GM21526 (cell line): ENCODE data around the gene GNB5.
A peak's percentile ranks its signal among the peaks of the same experiment; 100 is the strongest.
"Not testable (repeated sequence)": the region's sequence is repeated elsewhere in the genome, so short reads cannot be mapped to it uniquely, and the experiment has no call there.

Source experiments
- ATAC-seq: cut with Tn5 transposase; IDR thresholded peaks from one replicate; pipeline ENCODE4 v1.9.1; 2021; ENCODE audit warnings: moderate library complexity; ENCODE audit not compliant: unreplicated experiment, low FRiP score

The GNB5 gene

DNA sequence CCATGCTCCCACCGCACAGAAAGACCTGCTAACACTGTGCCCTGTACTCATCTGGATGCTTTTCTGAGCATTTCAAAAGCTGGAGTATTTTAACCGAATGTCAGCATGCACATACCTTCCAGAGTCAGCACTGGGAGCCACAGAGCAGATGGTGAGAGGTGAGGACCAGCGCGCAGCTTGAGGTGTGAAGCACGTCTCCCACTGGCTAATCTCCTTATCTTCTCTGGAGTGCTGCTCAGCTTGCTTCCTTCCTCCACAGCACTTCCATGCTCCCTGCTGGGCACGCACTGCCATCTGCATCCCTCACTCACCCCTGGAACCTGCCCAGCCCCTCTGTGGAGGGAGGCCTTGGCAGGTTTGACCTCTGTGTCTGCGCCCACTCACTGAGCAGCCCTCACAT lies at the start of gene GNB5:
Gene GNB5, minus strand, starts transcription at position 186 of the 400 bp plus-strand sequence. CDS start 6,716 bp downstream, outside the sequence.
- ATAC-seq: no peak

DNA sequence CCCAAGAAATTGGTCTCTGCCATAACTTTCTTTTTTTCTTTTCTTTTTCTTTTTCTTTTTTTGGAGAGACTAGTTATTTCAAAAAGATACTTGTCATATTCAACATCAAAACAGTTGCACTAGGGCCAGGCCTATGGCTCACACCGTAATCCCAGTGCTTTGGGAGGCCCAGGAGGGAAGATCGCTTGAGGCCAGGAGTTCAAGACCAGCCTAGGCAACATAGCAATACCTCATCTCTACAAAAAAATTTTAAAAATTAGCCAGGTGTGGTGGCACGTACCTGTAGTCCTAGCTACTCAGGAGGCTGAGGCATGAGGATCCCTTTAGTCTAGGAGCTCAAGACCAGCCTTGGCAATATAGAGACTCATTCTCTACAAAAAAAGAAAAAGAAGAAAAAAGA lies 49.0 kb upstream of the GNB5 start:
- ATAC-seq: no peak

DNA sequence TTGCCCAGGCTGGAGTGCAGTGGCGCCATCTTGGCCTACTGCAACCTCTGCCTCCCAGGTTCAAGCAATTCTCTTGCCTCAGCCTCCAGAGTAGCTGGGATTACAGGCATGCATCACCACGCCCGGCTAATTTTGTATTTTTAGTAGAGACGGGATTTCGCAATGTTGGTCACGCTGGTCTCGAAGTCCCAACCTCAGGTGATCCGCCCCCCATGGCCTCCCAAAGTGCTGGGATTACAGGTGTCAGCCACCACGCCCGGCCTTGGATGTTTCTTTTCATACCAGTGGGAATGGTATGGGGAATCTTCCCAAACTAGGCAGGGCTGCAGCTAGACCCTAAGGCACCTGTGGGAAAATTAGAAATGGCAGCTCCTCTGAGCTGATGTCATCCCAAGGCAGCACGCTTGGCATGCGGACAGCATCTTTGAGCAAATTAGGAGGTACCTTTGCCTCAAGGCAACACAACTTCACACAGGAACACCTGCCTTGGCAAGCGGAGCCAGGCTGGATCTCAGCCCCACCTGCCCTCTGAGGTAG lies 47.9 kb upstream of the GNB5 start:
- not testable (repeated sequence) for ATAC-seq

DNA sequence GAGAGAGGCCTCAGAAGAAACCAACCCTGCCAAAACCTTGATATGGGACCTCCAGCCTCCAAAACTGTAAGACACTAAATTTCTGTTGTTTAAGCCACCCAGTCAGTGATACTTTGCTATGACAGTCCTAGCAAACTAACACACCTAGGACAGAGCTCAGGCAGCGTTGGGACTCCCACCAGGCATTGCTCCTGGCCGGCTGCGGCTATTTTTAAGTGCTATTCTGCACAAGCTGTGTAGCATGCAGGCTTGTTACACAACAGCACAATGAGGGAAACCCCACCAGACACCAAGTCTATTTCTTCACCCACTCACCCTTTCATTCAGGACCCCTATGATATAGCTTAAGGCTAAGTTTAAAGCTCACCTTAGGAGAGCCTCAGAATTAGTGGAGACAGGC lies 47.0 kb upstream of the GNB5 start:
- no peak for ATAC-seq

DNA sequence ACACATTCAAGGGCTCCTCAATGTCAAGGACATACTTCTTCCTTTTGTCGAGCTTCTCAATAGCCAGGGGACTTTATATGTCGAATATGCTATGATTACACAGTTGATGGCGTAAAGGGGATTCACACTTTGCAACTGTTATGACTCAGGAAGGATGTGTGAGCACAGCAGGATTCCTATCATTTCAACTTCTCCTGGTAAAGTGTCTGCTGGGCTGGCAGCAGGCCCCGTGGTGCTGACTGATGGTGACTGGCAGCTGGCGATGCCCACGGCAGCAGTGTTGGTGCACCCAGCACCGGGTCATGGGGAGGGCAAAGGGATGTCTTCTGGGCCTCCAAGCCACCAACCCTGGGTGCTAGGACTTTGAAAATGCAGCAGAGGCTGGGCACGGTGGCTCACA lies 44.8 kb upstream of the GNB5 start:
- no peak for ATAC-seq

DNA sequence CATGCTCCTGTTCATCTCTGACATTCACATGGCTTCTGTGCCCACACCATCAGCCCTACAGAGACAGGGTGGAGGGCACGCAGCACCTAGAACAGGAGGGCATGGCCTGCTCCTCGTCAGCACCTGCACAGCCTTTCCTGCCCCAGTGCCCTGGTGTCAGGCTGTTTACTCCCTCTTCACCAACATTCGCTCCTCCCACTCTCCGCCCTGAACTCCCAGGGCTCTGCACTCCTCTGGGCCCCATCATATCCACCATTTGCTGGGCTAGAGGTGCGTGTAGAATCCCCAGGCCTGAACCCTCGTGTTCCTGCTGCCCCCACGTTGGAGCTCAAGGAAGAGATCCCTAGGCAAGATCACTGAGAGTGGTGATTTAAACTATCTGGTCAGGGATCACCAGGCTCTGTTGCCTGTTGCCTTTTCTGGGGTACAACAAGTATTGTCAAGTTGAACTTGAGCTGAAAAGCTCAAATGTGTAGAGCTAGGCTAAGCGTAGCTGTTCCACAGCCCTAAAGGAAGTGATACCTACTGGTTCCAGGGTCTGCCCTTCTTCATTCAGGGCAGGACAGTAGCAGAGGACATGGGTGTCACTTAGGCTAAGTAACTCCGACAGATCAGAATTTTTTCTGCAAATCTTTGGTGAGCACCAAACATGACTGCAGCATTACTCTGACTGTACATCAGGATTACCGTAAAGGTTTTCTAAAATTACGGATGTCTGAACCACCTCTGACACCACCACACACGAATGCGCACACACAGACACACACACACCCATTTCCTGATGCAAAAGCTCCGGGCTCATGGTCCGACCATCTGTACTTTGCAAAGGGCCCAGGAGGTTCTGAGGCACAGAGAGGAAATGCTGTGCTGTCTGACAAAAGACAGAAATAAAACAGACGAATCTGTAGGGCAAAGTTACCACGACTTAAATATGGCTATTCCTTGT lies 43.7 kb upstream of the GNB5 start:
- ATAC-seq: peak; percentile 38

DNA sequence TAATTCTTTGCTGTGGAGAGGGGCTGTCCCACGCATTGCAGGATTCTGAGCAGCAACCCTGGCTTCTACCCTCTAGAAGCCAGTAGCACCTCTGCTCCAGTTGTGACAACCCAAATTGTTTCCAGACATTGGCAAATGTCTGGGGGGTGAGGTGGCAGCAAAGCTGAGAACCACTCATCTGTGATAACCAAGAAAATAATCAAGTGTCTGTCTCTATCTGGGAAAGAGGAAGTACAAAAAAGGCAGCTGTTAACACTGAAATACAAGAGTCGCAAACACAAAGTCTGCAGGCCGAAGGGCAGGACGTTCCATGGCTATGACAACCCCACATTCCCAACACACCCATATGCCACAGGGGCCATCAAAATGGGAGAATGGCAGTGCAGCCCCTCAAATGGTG lies 42.2 kb upstream of the GNB5 start:
- peak; percentile 33 for ATAC-seq

DNA sequence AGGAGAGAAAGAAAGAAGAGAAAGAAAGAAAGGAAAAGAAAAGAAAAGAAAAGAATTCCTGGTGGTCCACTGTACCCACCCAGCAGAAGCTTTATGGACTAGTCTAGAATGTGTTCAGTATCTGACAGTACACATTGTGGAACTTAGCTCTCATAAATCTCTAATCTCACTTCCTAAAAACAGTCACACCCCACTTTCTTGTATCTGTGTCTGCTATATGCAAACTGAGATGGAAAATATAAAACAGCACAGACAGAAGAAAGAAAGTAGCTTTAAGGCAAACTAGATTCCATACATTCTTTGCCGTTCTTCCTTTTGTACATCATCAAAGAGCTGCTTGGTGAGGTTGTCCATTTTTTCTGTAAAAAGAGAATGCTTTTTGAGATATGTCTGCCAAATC lies 41.1 kb upstream of the GNB5 start:
- ATAC-seq: no peak

DNA sequence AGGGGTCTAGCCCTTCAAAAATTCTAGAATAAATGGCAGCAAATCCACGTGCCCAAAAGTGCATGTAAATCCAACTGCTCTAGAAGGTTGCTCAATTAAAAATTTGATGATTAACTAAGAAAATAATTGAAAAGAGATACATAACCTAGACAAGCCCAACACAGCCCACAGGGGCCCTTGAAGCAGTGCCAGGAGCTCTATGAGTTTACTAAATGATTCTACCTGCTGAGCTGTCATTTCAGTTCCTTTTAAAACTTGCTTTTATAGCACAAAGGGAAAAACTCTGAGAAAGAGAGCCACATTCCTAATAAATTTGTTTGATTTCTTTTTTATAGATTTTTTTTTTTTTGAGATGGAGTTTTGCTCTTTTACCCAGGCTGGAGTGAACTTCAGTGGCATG lies 38.9 kb upstream of the GNB5 start:
- no peak for ATAC-seq

DNA sequence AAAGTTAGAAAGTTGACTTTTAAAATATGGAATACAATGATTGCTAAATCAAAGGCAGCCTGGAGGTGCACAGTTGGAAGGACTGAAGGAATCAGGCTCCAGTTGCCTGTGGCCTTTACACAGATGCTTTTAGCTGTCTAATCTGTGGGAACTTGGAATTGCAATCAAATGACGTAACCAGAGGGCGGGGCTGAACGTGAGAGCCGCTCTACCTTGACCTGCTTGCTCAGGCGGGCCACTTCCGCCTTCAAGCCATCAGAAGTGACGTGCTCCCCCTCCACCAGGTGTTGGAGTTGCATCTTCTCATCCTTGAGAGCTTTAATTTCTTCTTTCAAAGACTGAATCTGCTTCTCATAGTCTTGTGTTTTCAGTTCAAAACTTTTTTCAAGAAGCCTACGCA lies 37.7 kb upstream of the GNB5 start:
- no peak for ATAC-seq

DNA sequence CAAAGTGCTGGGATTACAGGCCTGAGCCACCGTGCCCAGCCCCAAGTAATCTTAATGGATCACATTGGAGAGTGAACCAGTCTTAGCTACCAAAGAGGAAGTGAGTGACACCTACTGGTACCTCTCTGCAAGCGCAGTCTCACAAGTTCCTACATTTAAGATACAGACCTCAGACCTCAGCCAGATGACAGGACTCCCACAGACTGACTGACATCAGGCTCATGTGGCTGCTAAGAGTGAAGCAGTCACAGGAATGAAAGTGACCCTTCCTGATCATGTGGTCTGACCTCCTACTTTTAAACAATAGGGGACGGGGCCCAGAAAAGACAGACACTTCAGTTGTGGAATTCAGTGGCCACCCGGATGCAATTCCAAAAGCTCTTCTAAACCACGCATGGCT lies 36.3 kb upstream of the GNB5 start:
- peak; percentile 75 for ATAC-seq

DNA sequence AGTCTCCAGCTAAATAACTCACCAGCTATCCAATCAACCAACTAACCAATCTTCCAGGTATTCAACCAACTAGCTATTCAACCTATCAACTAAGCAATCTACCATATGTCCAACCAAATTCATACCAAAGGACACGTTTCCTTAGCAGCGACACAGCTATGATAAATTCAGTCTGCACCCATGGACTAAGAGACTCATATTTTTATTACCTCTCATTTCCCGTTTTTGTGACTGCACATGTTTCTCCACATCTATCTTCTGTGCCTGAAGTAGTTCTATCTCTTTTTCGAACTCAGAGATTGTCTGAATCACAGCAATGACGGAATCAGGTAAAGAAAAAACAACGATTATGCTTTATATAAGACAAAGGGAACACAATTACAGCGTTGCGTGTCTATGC lies 34.0 kb upstream of the GNB5 start:
- no peak for ATAC-seq

DNA sequence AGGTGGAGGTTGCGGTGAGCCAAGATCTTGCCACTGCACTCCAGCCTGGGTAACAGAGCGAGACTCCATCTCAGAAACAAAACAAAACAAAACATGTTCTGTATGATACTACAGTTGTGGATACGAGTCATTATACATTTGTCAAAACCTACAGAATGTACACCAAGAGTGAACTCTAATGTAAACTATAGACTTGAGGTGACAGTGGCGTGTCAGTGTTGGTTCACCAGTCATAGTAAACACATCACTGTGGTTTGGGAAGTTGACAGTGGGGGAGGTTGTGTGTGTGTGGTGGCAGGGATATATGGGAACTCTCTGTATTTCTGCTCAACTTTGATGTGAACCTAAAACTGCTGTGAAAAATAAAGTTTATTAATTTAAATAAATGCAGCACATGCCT lies 33.0 kb upstream of the GNB5 start:
- no peak for ATAC-seq

DNA sequence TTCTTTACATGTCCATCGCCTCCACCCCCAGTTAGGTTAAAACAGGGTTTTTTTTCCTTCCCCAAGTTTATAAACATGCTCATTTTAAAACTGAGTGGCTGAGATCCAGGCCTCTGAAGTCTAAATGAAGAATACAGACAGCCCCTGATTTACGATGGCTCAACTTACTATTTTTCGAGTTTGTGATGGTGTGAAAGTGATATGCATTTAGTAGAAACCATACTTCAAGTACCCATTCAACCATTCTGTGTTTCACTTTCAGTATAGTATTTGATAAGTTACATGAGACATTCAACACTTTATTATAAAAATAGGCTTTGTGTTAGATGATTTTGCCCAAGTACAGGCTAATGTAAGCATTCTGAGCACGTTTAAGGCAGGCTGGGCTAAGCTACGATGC lies 30.5 kb upstream of the GNB5 start:
- ATAC-seq: peak; percentile 51

DNA sequence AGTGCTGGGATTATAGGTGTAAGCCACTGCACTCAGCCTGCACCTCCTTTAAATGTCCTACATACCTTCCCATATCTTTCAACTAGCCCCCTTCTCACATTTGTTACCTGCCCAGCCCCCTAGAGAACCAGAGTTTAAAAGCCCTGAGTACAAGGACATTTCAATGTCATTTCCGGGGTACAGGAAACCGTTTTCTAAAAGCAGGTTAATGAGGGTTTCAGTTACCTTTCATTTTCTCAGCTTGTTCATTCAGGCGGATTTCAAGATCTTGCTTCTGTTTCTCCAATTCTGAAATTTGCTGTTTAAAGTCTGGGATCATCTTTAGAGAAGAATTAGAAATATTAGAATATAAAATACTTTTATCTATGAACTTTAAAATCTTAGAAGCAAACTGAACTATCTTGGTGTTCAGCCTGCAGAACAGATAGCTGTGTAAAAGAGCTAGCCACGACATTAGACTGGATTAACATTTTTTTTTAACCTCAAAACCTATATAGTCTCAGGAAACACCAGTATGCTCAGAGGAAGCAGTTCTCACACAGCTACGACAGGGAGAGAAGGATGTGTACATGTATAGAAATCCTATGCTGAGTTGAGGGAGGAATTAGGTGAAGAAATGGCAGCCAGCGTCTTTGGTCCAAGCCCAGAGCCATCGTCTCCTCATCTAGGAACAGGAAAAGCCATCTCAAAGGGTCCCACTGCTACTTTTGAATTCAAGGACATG lies 29.9 kb upstream of the GNB5 start:
- peak; percentile 43 for ATAC-seq

DNA sequence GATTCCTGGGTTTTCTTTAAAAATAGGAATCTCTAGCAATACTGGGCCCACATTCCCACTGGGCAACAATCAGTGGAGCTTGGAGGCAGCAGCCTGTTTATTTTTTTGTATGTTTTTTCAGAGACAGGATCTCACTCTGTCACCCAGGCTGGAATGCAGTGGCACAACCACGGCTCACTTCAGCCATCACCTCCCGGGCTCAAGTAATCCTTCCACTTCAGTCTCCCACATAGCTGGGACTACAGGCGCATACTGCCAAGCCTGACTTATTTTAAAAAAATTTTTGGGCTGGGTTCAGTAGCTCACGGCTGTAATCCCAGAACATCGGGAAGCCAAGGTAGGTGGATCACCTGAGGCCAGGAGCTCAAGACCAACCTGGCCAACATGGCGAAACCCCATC lies 29.1 kb upstream of the GNB5 start:
- ATAC-seq: no peak

DNA sequence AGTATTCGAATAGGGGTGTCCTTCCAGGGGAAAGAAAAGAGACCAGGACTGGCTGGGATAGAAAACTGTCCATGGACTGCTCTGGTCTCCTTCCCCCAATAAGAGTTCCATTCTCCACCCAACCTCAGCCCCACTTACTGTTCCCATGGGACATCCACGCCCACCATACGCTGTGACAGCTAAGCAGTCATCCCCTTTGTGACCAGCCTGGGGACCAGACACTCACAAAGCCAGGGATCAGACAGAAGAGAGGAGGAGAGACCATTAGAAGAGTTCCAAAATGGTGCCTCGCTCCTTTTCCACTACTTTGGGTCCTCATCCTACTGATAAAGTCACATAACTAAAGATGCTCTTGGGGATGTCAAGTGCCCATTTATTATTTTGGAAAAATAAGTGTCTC lies 27.6 kb upstream of the GNB5 start:
- ATAC-seq: no peak

DNA sequence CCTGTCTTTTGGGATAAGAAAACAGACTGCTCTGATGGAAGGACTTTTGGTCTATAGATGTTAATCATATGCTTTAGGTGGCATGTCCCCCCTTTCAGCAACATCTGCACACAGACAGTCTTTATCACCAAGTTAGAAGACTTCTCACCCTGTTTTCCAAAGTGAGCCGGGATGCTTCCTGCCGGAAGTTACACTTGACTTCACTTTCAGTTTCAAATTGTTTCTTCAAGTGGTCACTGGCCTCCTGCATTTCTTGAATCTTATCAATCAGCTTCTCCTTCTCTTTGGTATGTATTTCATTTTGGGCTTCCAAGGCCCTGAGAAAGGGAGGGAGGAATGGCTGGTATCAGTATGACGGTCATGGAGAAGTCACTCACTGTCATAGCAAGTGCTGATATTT lies 27.2 kb upstream of the GNB5 start:
- ATAC-seq: no peak

DNA sequence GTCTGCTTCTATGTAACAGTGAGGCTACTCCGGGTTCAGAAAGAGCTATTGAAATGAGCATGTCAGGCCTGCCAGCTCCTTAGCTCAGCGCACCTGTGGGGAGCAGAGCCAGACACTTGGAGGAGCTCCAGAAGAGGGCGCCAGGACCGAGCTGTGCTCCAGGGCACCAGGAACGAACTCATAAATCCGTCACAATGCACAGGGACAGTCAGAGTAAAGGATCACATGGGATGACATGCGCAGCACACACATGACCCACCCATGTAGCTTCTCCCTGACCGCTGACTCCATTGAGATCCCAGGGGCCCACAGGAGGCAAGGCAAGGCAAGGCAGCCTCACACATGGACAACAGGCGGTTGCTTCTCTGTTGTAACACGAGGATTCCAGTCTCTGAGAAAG lies 26.0 kb upstream of the GNB5 start:
- no peak for ATAC-seq

DNA sequence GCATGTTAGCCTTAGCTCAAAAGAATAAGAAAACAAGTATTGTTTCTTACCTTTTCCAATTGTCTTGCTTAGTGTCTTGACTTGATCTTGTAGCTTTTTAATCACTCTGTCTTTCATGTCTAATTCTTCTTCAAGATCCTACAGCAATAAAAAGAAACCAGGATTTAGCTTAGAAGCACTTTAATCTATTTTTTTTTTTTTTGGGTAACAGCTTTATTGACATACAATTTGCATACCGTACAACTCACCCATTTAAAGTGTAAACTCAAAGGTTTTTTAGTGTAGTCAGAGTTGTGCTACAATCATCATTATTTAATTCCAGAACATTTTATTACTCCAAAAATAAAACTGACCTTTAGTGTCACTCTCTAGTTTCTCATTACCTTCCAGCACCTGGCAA lies 23.4 kb upstream of the GNB5 start:
- no peak for ATAC-seq

DNA sequence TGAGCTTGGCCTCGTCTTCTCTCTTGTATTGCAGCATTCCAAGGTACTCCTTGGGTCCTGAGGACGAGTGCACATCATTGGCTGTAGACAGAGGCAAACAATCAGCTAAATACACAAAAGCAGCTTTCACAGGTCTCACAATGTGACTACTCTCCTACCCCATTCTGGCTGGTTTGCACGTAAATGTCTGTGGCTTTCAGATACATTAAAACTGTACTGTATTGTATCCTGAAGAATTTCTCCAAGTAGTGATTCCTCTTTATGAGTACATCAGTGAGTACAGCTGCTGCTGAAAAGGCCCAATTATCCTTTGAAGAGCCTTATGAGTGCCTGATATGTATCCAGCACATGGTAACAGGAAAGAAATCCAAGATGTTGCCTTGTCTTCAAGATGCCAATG lies 22.0 kb upstream of the GNB5 start:
- ATAC-seq: no peak
